Measurements from ENCODE around the gene IGF2R.

Gene IGF2R

DNA sequence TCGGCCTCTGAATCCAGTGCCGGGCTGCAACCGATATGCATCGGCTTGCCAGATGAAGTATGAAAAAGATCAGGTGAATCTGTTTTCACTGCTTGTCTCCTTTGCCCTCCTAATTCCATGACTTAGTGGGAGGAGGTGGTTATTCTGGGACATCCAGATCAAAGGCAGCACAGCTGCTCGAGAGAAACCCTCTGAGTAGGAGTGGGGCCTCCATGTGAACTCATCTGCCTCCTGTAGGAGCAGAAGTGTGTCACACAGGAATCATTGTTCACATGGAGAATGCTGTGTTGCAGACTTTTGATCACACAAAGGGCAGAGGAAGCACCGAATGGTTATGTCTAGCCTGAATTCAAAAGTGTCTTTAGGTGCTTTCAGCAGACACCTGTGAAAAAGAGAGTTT is 79.6 kb downstream of the IGF2R start:
- TF ChIP-seq USF1 (IDR thresholded peaks at IDR 0.05) (no peak), TAF1 (IDR thresholded peaks at IDR 0.05; ENCODE audit: low read depth) (no peak), TCF12 (IDR thresholded peaks at IDR 0.05; ENCODE audit: low read depth) (no peak), ZBTB7A (IDR thresholded peaks at IDR 0.05; ENCODE audit: low read depth) (no peak), CEBPB (IDR thresholded peaks at IDR 0.05) (no peak), RAD21 (IDR thresholded peaks at IDR 0.05; ENCODE audit: low read depth) (no peak), TEAD4 (IDR thresholded peaks at IDR 0.05) (no peak), REST (IDR thresholded peaks at IDR 0.05; ENCODE audit: low read depth) (no peak), YY1 (IDR thresholded peaks at IDR 0.05; ENCODE audit: low read depth) (no peak), FOXM1 (IDR thresholded peaks at IDR 0.05; ENCODE audit: borderline replicate concordance, low read depth) (no peak), EP300 (IDR thresholded peaks at IDR 0.05; ENCODE audit: borderline replicate concordance) (no peak), NFIC (IDR thresholded peaks at IDR 0.05) (no peak), EGR1 (IDR thresholded peaks at IDR 0.05) (no peak)
- TF ChIP-seq, protein P1, sequence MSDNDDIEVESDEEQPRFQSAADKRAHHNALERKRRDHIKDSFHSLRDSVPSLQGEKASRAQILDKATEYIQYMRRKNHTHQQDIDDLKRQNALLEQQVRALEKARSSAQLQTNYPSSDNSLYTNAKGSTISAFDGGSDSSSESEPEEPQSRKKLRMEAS (IDR thresholded peaks at IDR 0.05) = no peak

DNA sequence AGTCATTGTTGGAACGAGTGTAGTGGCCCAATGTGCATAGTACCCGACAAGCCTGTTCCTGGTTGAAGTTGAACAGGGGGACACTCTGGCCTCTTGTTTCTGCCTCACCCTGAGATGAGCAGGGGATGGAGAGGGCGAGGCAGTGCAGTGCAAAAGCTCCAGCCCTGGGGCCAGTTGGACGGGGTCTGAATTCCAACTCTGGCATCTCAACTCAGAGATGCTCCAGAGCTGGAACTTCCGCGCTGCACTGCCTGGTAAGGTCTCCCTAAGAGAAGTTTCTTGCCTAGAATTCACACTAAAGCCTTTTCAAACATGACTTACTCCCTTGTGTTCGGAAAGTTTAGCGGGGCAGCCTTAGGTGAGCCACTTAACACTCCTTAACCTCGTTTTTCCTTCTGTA is 80.5 kb downstream of the IGF2R start:
- TF ChIP-seq NFIC (IDR thresholded peaks at IDR 0.05) (no peak), EP300 (IDR thresholded peaks at IDR 0.05; ENCODE audit: borderline replicate concordance) (no peak), TAF1 (IDR thresholded peaks at IDR 0.05; ENCODE audit: low read depth) (no peak), YY1 (IDR thresholded peaks at IDR 0.05; ENCODE audit: low read depth) (no peak), TCF12 (IDR thresholded peaks at IDR 0.05; ENCODE audit: low read depth) (no peak), CEBPB (IDR thresholded peaks at IDR 0.05) (no peak), FOXM1 (IDR thresholded peaks at IDR 0.05; ENCODE audit: borderline replicate concordance, low read depth) (no peak), TEAD4 (IDR thresholded peaks at IDR 0.05) (no peak), USF1 (IDR thresholded peaks at IDR 0.05) (no peak), CREB1 (IDR thresholded peaks at IDR 0.05; ENCODE audit: low read depth) (no peak), RAD21 (IDR thresholded peaks at IDR 0.05; ENCODE audit: low read depth) (no peak), EGR1 (IDR thresholded peaks at IDR 0.05) (no peak), REST (IDR thresholded peaks at IDR 0.05; ENCODE audit: low read depth) (no peak), ZBTB7A (IDR thresholded peaks at IDR 0.05; ENCODE audit: low read depth) (no peak)
- TF ChIP-seq, protein P1 (IDR thresholded peaks at IDR 0.05) = no peak

GRCh38 chr6:160050022-160050421 is 81.1 kb downstream of the IGF2R start:
- TF ChIP-seq TAF1 (IDR thresholded peaks at IDR 0.05; ENCODE audit: low read depth) = no peak
- no peak for TF ChIP-seq ZBTB7A (IDR thresholded peaks at IDR 0.05; ENCODE audit: low read depth)
- no peak for TF ChIP-seq EGR1 (IDR thresholded peaks at IDR 0.05)
- TF ChIP-seq TCF12 (IDR thresholded peaks at IDR 0.05; ENCODE audit: low read depth) = no peak
- no peak for TF ChIP-seq REST (IDR thresholded peaks at IDR 0.05; ENCODE audit: low read depth)
- TF ChIP-seq NFIC (IDR thresholded peaks at IDR 0.05) = no peak
- no peak for TF ChIP-seq FOXM1 (IDR thresholded peaks at IDR 0.05; ENCODE audit: borderline replicate concordance, low read depth)
- TF ChIP-seq EP300 (IDR thresholded peaks at IDR 0.05; ENCODE audit: borderline replicate concordance) = no peak
- no peak for TF ChIP-seq TEAD4 (IDR thresholded peaks at IDR 0.05)
- no peak for TF ChIP-seq YY1 (IDR thresholded peaks at IDR 0.05; ENCODE audit: low read depth)
- no peak for TF ChIP-seq CEBPB (IDR thresholded peaks at IDR 0.05)
- no peak for TF ChIP-seq CREB1 (IDR thresholded peaks at IDR 0.05; ENCODE audit: low read depth)
- no peak for TF ChIP-seq USF1 (IDR thresholded peaks at IDR 0.05)
- TF ChIP-seq RAD21 (IDR thresholded peaks at IDR 0.05; ENCODE audit: low read depth) = no peak

- no peak for TF ChIP-seq YY1 (IDR thresholded peaks at IDR 0.05; ENCODE audit: low read depth)
- no peak for TF ChIP-seq EGR1 (IDR thresholded peaks at IDR 0.05)
- TF ChIP-seq REST (IDR thresholded peaks at IDR 0.05; ENCODE audit: low read depth) = no peak
- no peak for TF ChIP-seq RAD21 (IDR thresholded peaks at IDR 0.05; ENCODE audit: low read depth)
Measured at GRCh38 chr6:160051390-160051789, 82.5 kb downstream of the IGF2R start.

Measured in Ishikawa (cell line).